Stimulated activated CD4-positive, alpha-beta T cell treated with anti-CD3 and anti-CD28 coated beads, Interleukin-1b, Interleukin-23, amount 100 ng/mL, for 1 hour (primary cell): ENCODE data around the gene ZNF207.
"Not testable (repeated sequence)": the region's sequence is repeated elsewhere in the genome, so short reads cannot be mapped to it uniquely, and the experiment has no call there.

Experiments used
- DNase-seq, 2 donors: peaks; one replicate each; pipeline ENCODE4 v3.0.0-alpha.2; 2020; ENCODE audit warnings: low read depth in 2 of 2

ZNF207 gene

GRCh38 chr17:32386844-32387243 is 36.9 kb downstream of the ZNF207 start:
- DNase-seq = no peak

GRCh38 chr17:32388128-32388527 is 38.2 kb downstream of the ZNF207 start:
- DNase-seq = not testable (repeated sequence)

DNA sequence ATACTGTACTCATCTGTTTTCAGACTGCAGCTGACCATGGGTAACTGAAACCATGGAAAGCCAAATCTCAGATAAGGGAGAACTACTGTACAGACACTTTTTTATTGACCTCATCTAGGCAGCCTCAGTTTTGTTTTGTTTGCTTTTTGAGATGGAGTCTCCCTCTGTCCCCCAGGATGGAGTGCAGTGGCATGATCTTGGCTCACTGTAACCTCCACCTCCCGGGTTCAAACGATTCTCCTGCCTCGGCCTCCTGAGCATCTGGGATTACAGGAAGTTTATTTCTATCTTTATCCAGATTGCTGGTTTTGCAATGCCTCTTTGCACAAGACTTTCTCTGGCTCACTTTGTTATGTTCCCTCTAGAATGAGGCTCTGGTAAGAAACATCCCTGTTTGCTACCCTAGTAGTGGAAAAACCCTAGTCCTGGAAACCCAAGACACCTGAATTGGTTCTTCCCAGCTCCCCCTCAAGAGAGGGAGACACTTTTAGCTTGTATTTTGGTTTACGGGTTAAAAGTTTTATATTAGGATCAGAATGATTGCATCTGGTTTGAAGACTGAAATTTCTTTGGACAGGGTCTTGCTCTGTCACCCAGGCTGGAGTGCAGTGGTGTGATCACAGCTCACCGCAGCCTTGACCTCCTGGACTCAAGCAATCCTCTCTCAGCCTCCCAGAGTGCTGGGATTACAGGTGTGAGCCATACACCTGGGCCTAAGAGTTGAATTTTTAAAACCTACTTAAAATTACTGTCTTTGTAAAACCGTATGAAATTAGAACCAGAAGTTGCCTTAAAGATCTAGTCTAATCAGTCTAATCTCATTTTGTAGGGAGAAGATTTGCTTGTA is 38.9 kb downstream of the ZNF207 start:
- DNase-seq = no peak

DNA sequence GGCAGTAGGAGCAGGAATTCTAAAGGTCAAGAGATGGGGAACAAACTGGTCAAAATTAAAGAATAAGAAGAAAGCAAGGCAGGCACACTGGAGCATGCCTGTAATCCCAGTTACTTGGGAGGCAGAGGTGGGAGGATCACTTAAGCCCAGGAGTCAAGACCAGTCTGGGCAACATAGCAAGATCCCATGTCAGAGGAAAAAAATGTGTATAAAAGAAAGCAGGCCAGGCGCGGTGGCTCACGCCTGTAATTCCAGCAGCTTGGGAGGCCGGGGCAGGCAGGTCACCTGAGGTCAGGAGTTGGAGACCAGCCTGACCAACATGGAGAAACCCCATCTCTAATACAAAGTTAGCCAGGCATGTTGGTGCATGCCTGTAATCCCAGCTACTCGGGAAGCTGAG is 43.9 kb downstream of the ZNF207 start:
- DNase-seq = no peak

DNA sequence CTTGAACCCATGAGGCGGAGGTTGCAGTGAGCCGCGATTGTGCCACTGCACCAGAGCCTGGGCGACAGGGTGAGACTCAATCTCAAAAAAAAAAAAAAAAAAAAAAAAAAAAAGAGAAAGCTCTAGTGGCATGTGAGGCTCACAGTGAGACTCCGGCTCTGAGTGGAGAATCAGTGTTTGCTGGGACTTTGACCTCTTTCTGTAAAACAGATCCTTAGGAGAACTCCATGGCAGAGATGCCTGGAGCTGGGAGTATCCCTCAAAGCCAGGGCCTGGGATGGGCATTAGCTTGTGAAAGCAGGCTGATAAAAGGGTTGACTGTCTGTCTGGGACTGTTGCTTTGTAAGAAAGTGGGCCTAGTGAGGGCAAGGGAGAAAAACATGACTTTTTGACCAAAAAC is 46.4 kb downstream of the ZNF207 start:
- no peak for DNase-seq

DNA sequence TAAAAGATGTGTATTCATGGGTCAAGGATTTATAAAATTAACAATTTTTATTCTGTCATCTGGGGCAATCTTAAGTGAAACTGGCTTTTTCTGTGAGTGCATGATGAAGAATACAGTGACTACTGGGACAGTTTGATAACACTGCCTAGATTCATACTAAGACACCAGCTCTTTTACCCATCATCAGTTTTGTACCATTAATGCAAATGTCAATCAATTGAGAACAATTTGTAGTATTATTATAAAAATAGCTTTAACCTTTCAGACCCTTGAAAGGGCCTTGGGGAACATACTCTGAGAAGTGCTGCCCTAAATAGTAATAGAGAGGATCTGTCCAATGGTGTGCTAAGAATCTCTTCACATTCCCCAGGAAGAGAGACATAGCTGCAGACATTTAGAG is 49.0 kb downstream of the ZNF207 start:
- DNase-seq = no peak

- not testable (repeated sequence) for DNase-seq
These were observed 60.1 kb downstream of the ZNF207 start for GRCh38 chr17:32410085-32410484.

GRCh38 chr17:32426894-32427293 is 76.9 kb downstream of the ZNF207 start:
- no peak for DNase-seq

DNA sequence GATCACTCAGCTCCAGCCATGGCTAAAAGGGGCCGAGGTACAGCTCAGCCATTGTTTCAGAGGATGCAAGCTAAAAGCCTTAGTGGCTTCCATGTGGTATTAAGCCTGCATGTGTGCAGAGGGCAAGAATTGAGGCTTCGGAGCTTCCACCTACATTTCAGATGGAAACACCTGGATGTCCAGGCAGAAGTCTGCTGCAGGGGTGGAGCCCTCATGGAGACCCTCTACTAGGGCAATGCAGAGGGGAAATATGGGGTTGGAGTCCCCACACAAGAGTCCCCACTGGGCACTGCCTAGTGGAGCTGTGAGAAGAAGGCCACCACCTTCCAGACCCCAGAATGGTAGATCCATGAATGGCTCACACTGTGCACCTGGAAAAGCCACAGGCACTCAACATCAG is 79.6 kb downstream of the ZNF207 start:
- no peak for DNase-seq
